H9 (cell line): ENCODE measurements around the gene KLK11. TPM values are rescaled to one million over a fixed set of nuclear protein-coding genes. Genes with fewer than 3 reads are reported as not detected.

ENCODE experiments used
- DNase-seq: peaks from one replicate; pipeline ENCODE4 v3.0.0-alpha.2; 2017
- H2AFZ ChIP-seq: one replicate; pipeline ENCODE4 v1.6.1; 2013; ENCODE audit warnings: mild to moderate bottlenecking, low read length, control low read depth, moderate library complexity
- H2AK5ac ChIP-seq: 2 replicates; pipeline ENCODE4 v1.6.1; 2013; ENCODE audit warnings: low read length, control low read depth, mixed read lengths; ENCODE audit not compliant: insufficient read length
- H2BK120ac ChIP-seq: one replicate; pipeline ENCODE4 v1.6.1; 2013; ENCODE audit warnings: low read depth, mild to moderate bottlenecking, low read length, control low read depth, inconsistent platforms; ENCODE audit not compliant: poor library complexity, severe bottlenecking
- H2BK12ac ChIP-seq: 2 replicates; pipeline ENCODE4 v1.6.1; 2013; ENCODE audit warnings: low read length, control low read depth, mixed read lengths, low read depth; ENCODE audit not compliant: insufficient read length
- H2BK15ac ChIP-seq: 2 replicates; pipeline ENCODE4 v1.6.1; 2013; ENCODE audit warnings: low read depth, low read length, control low read depth
- H2BK20ac ChIP-seq: one replicate; pipeline ENCODE4 v1.6.1; 2013; ENCODE audit warnings: low read depth, mild to moderate bottlenecking, low read length, control low read depth, inconsistent platforms; ENCODE audit not compliant: poor library complexity, severe bottlenecking
- H2BK5ac ChIP-seq: 2 replicates; pipeline ENCODE4 v1.6.1; 2013; ENCODE audit warnings: low read length, control low read depth, mixed read lengths; ENCODE audit not compliant: insufficient read length
- H3K14ac ChIP-seq: 2 replicates; pipeline ENCODE4 v1.6.1; 2013; ENCODE audit warnings: low read length, control low read depth; ENCODE audit not compliant: insufficient read depth
- H3K18ac ChIP-seq: 2 replicates; pipeline ENCODE4 v1.6.1; 2013; ENCODE audit warnings: low read depth, mild to moderate bottlenecking, mixed read lengths, low read length, control low read depth; ENCODE audit not compliant: insufficient read length
- H3K23ac ChIP-seq: 2 replicates; pipeline ENCODE4 v1.6.1; 2013; ENCODE audit warnings: low read length, control low read depth, mixed read lengths, low read depth; ENCODE audit not compliant: insufficient read length
- H3K23me2 ChIP-seq: 2 replicates; pipeline ENCODE4 v1.6.1; 2013; ENCODE audit warnings: low read depth, mild to moderate bottlenecking, mixed read lengths, low read length, control low read depth; ENCODE audit not compliant: insufficient read length, poor library complexity, severe bottlenecking
- H3K27ac ChIP-seq: 2 replicates; pipeline ENCODE4 v1.5.1; 2013; ENCODE audit warnings: low read length, control low read depth, mixed read lengths, low read depth; ENCODE audit not compliant: insufficient read length
- H3K27me3 ChIP-seq: 2 replicates; pipeline ENCODE4 v1.6.1; 2013; ENCODE audit warnings: low read length, control low read depth, inconsistent platforms; ENCODE audit not compliant: insufficient read depth
- H3K4ac ChIP-seq: 2 replicates; pipeline ENCODE4 v1.6.1; 2013; ENCODE audit warnings: low read depth, mild to moderate bottlenecking, control low read depth, inconsistent platforms, low read length, moderate library complexity
- H3K4me1 ChIP-seq: 2 replicates; pipeline ENCODE4 v1.6.1; 2013; ENCODE audit warnings: low read length, control low read depth, inconsistent platforms; ENCODE audit not compliant: insufficient read depth
- H3K4me2 ChIP-seq: 2 replicates; pipeline ENCODE4 v1.6.1; 2013; ENCODE audit warnings: low read length, control low read depth, mixed read lengths; ENCODE audit not compliant: insufficient read length, insufficient read depth
- H3K56ac ChIP-seq: 2 replicates; pipeline ENCODE4 v1.6.1; 2013; ENCODE audit warnings: low read depth, mild to moderate bottlenecking, mixed read lengths, low read length, control low read depth; ENCODE audit not compliant: insufficient read length
- H3K79me1 ChIP-seq: 2 replicates; pipeline ENCODE4 v1.6.1; 2013; ENCODE audit warnings: low read depth, mild to moderate bottlenecking, moderate library complexity, low read length, control low read depth, inconsistent platforms; ENCODE audit not compliant: insufficient read depth, poor library complexity, severe bottlenecking
- H3K79me2 ChIP-seq: 2 replicates; pipeline ENCODE4 v1.6.1; 2013; ENCODE audit warnings: low read length, control low read depth, inconsistent platforms; ENCODE audit not compliant: insufficient read depth
- H3K9ac ChIP-seq: 2 replicates; pipeline ENCODE4 v1.6.1; 2013; ENCODE audit warnings: low read length, control low read depth, mixed read lengths; ENCODE audit not compliant: insufficient read length; ENCODE audit errors: extremely low read depth
- H3K9me3 ChIP-seq: one replicate; pipeline ENCODE4 v1.6.1; 2013; ENCODE audit warnings: low read depth, low read length, inconsistent platforms; ENCODE audit not compliant: control insufficient read depth
- H3T11ph ChIP-seq: one replicate; pipeline ENCODE4 v1.6.1; 2013; ENCODE audit warnings: mild to moderate bottlenecking, low read length, control low read depth, inconsistent platforms
- H4K20me1 ChIP-seq: one replicate; pipeline ENCODE4 v1.6.1; 2013; ENCODE audit not compliant: control insufficient read depth, insufficient read length, insufficient read depth
- H4K5ac ChIP-seq: 2 replicates; pipeline ENCODE4 v1.6.1; 2013; ENCODE audit warnings: low read depth, mild to moderate bottlenecking, mixed read lengths, low read length, control low read depth; ENCODE audit not compliant: insufficient read length
- H4K8ac ChIP-seq: replicated peaks from 2 replicates; pipeline ENCODE4 v1.6.1; 2013; ENCODE audit warnings: low read length, control low read depth, mixed read lengths, low read depth; ENCODE audit not compliant: insufficient read length
- H4K91ac ChIP-seq: 2 replicates; pipeline ENCODE4 v1.6.1; 2013; ENCODE audit warnings: low read depth, mild to moderate bottlenecking, moderate library complexity, mixed read lengths, low read length, control low read depth; ENCODE audit not compliant: insufficient read length
- H3K27ac Mint-ChIP-seq, 3 experiments: 2 replicates in 2 of 3; 3 replicates in 1 of 3; pipeline ENCODE4 v1.8.0; 2020 to 2021; ENCODE audit warnings: mixed read lengths in 3 of 3, mild to moderate bottlenecking in 1 of 3, moderate library complexity in 1 of 3
- H3K27me3 Mint-ChIP-seq: 2 replicates; pipeline ENCODE4 v1.8.0; 2021; ENCODE audit warnings: low read depth, mild to moderate bottlenecking, moderate library complexity, mixed read lengths
- H3K36me3 Mint-ChIP-seq, 3 experiments: 2 replicates in 2 of 3; 3 replicates in 1 of 3; pipeline ENCODE4 v1.8.0; 2020 to 2021; ENCODE audit warnings: low read depth in 3 of 3, mixed read lengths in 3 of 3; ENCODE audit not compliant: insufficient read depth in 1 of 3
- H3K4me1 Mint-ChIP-seq, 2 experiments: 2 replicates each; pipeline ENCODE4 v1.8.0; 2020; ENCODE audit warnings: mixed read lengths in 2 of 2
- H3K4me3 Mint-ChIP-seq, 2 experiments: 2 replicates in 1 of 2; 3 replicates in 1 of 2; pipeline ENCODE4 v1.8.0; 2020 to 2021; ENCODE audit warnings: mild to moderate bottlenecking in 2 of 2, mixed read lengths in 2 of 2, moderate library complexity in 1 of 2
- H3K9me3 Mint-ChIP-seq, 2 experiments: 2 replicates in 1 of 2; 3 replicates in 1 of 2; pipeline ENCODE4 v1.8.0; 2020; ENCODE audit warnings: mild to moderate bottlenecking in 2 of 2, mixed read lengths in 2 of 2, moderate library complexity in 1 of 2
- WGBS: extraction: QIAGEN DNeasy Blood & Tissue Kit; methylation state at CpG from one replicate; pipeline ENCODE4 v1.1.7; 2013; ENCODE audit warnings: missing lambda C conversion rate, low lambda C conversion rate, mixed read lengths; ENCODE audit not compliant: insufficient read length; ENCODE audit errors: extremely low coverage; 5-methylcytosine and 5-hydroxymethylcytosine counted together
- total RNA-seq: library from RNA; stranded (reverse); gene quantifications from 2 replicates; pipeline ENCODE4 v1.2.1, GENCODE V29; 2021
- TF ChIP-seq, protein P1 (sequence below): fragments of 200-600 bp; sonication (generic); conservative IDR thresholded peaks from 3 replicates; pipeline ENCODE4 v1.8.0; 2021; ENCODE audit warnings: antibody characterized with exemption, mild to moderate bottlenecking

KLK11 gene
- total RNA-seq, 1 experiment from 2014 or later, result not detected

GRCh38 chr19:50983625-50984292, 42.7 kb downstream of the KLK11 start, which contains the start of gene KLK7:
KLK7 (minus strand) TSS chr19:50983917; CDS start chr19:50982399, 1,518 bp downstream.
- Histone ChIP-seq H3K79me1 (no peaks in the 10 kb centered on the region), H4K20me1 (no peaks in the 10 kb centered on the region), H4K8ac (no peak within 1 kb of the TSS), H3K27ac (no peak within 1 kb of the TSS), H2BK120ac (no peak within 1 kb of the TSS), H2BK15ac (no peak within 1 kb of the TSS), H3K23me2 (no peaks in the 10 kb centered on the region), H3K27me3 (no peaks in the 10 kb centered on the region), H3K79me2 (no peaks in the 10 kb centered on the region), H2BK20ac (no peak within 1 kb of the TSS), H3K23ac (no peak within 1 kb of the TSS), H3K9me3 (no peaks in the 10 kb centered on the region), H3T11ph (no peak within 1 kb of the TSS), H2BK12ac (no peak within 1 kb of the TSS), H4K5ac (no peak within 1 kb of the TSS), H2AFZ (no peak within 1 kb of the TSS), H2BK5ac (no peak within 1 kb of the TSS), H3K14ac (peak within 1 kb of the TSS; percentile 57; the same call in 1 of the 2 replicates), H3K56ac (no peak within 1 kb of the TSS), H3K4ac (no peak within 1 kb of the TSS), H3K4me1 (no peaks in the 10 kb centered on the region; the same call in 1 of the 2 replicates), H4K91ac (no peak within 1 kb of the TSS), H3K18ac (no peak within 1 kb of the TSS), H3K4me2 (peak within 1 kb of the TSS; percentile 74), H2AK5ac (no peak within 1 kb of the TSS), H3K9ac (no peak within 1 kb of the TSS)
- Mint-ChIP-seq H3K4me3 (peak within 1 kb of the TSS in 1 of 2 experiments; percentile 41; a peak in 3 of 5 replicates), H3K27me3 (peaks cover 43% of the 10 kb centered on the region), H3K9me3 (no peaks in the 10 kb centered on the region), H3K27ac (no peak within 1 kb of the TSS), H3K4me1 (peaks cover 15 to 24% of the 10 kb centered on the region in 2 experiments), H3K36me3 (no peaks in the 10 kb centered on the region)
- TF ChIP-seq, protein P1, sequence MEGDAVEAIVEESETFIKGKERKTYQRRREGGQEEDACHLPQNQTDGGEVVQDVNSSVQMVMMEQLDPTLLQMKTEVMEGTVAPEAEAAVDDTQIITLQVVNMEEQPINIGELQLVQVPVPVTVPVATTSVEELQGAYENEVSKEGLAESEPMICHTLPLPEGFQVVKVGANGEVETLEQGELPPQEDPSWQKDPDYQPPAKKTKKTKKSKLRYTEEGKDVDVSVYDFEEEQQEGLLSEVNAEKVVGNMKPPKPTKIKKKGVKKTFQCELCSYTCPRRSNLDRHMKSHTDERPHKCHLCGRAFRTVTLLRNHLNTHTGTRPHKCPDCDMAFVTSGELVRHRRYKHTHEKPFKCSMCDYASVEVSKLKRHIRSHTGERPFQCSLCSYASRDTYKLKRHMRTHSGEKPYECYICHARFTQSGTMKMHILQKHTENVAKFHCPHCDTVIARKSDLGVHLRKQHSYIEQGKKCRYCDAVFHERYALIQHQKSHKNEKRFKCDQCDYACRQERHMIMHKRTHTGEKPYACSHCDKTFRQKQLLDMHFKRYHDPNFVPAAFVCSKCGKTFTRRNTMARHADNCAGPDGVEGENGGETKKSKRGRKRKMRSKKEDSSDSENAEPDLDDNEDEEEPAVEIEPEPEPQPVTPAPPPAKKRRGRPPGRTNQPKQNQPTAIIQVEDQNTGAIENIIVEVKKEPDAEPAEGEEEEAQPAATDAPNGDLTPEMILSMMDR, result no peak
- no CpG with 5 or more reads among the region's 28 CpGs for WGBS
- no peak for DNase-seq
